ENCODE measurements around the gene CCDC183. TPM values are rescaled to one million over a fixed set of nuclear protein-coding genes. Genes with fewer than 3 reads are reported as not detected.
"Not testable (repeated sequence)": the region's sequence is repeated elsewhere in the genome, so short reads cannot be mapped to it uniquely, and the experiment has no call there.

The CCDC183 gene
- total and polyA plus RNA-seq, 3 donors from 2014 or later, result 37.8 to 59.8 (median 41.1) TPM

GRCh38 chr9:136835162-136835931, 39.2 kb downstream of the CCDC183 start:
- no peak overlapping the region for H3K4me3 ChIP-seq
- no peaks in the 10 kb centered on the region for H3K9me3 ChIP-seq
- intact Hi-C loops (cut with DNase I; ENCODE audit: low total_unique reads), result loop anchor here (10.0 kb wide), 1 partner anchor 199 kb away; the partner anchor contains the start of gene FUT7
- WGBS, 2 donors, result 95 to 96% methylated on average over 26 to 33 of the region's 36 CpGs
- TF ChIP-seq, protein P1, sequence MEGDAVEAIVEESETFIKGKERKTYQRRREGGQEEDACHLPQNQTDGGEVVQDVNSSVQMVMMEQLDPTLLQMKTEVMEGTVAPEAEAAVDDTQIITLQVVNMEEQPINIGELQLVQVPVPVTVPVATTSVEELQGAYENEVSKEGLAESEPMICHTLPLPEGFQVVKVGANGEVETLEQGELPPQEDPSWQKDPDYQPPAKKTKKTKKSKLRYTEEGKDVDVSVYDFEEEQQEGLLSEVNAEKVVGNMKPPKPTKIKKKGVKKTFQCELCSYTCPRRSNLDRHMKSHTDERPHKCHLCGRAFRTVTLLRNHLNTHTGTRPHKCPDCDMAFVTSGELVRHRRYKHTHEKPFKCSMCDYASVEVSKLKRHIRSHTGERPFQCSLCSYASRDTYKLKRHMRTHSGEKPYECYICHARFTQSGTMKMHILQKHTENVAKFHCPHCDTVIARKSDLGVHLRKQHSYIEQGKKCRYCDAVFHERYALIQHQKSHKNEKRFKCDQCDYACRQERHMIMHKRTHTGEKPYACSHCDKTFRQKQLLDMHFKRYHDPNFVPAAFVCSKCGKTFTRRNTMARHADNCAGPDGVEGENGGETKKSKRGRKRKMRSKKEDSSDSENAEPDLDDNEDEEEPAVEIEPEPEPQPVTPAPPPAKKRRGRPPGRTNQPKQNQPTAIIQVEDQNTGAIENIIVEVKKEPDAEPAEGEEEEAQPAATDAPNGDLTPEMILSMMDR (IDR thresholded peaks at IDR 0.05), result no peak
- TF ChIP-seq POLR2A (IDR thresholded peaks at IDR 0.05), result no peak
- H3K36me3 ChIP-seq (ENCODE audit: low read depth, missing control alignments), result no peaks in the 10 kb centered on the region
- peaks cover 5% of the 10 kb centered on the region for H3K4me1 ChIP-seq
- no peak overlapping the region for H3K27ac ChIP-seq
- no peak for DNase-seq
- no peaks in the 10 kb centered on the region for H3K27me3 ChIP-seq

DNA sequence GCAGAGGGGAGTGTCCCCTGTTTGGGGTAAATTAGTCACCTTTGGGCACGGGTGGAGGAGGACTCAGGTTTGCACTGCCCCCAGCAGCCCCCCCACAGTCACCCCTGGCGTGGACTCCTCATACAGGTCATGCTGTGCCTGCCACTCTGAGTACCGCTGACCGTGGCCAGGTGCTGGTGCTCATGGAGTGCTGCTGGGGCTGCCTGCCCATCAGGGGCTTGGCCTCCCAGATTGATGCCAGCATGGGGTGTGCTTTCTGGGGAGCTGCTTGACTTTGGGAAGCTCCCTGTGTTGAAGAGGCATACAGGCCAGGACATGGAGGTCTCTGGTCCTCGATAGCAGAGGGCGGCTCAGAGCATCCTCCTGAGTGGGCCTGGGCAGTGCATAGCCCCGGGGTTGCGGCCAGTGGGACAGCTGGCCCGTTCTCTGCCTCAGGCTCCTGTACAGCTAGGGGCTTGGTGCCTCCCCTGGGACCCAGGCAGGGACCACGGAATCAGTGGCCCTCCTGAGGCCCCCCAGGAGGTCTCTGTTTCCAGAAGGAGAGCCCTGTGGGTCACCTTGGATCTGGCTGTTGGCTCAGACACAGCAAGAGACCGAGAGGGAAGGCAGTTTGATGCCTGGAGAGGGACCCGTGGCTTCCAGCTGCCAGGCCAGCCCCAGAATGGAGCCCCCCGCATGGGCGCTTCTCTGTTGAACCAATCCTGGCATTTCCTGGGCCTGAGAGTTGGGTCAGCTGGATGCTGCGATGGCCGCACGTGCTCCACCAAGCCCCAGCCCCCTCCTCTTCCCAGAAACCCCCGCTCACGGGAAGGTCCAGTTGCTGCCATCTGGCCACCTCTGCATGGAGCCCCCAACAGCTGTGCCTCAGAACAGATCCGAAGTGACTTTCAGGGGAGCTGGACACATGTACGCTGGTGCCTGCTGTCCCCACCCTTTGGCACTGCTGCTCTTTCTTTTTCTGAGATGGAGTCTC, 40.1 kb downstream of the CCDC183 start:
- H3K27ac ChIP-seq, result no peak overlapping the region
- no peaks in the 10 kb centered on the region for H3K9me3 ChIP-seq
- H3K27me3 ChIP-seq, result no peaks in the 10 kb centered on the region
- TF ChIP-seq POLR2A (IDR thresholded peaks at IDR 0.05), result no peak
- TF ChIP-seq, protein P1 (IDR thresholded peaks at IDR 0.05), result no peak
- peaks cover 11% of the 10 kb centered on the region for H3K4me1 ChIP-seq
- no peak overlapping the region for H3K4me3 ChIP-seq
- 79 to 89% methylated on average over 6 to 21 of the region's 21 CpGs for WGBS, 2 donors
- intact Hi-C loops (cut with DNase I; ENCODE audit: low total_unique reads), result loop anchor here (10.0 kb wide), 1 partner anchor 199 kb away; the partner anchor contains the start of gene FUT7
- no peak for DNase-seq
- H3K36me3 ChIP-seq (ENCODE audit: low read depth, missing control alignments), result no peaks in the 10 kb centered on the region

- Histone ChIP-seq H3K4me1 (peaks cover 21% of the 10 kb centered on the region), H3K9me3 (no peaks in the 10 kb centered on the region), H3K36me3 (ENCODE audit: low read depth, missing control alignments) (no peaks in the 10 kb centered on the region), H3K4me3 (no peak overlapping the region), H3K27ac (no peak overlapping the region), H3K27me3 (no peaks in the 10 kb centered on the region)
- intact Hi-C loops (cut with DNase I; ENCODE audit: low total_unique reads), result loop anchor here (10.0 kb wide), 1 partner anchor 198 kb away; the partner anchor contains the start of gene FUT7
- DNase-seq, result no peak
- 93 to 95% methylated on average over 6 to 26 of the region's 27 CpGs for WGBS, 2 donors
- TF ChIP-seq, protein P1 (IDR thresholded peaks at IDR 0.05), result no peak
- no peak for TF ChIP-seq POLR2A (IDR thresholded peaks at IDR 0.05)
Measured at GRCh38 chr9:136837146-136837855, 41.2 kb downstream of the CCDC183 start.

DNA sequence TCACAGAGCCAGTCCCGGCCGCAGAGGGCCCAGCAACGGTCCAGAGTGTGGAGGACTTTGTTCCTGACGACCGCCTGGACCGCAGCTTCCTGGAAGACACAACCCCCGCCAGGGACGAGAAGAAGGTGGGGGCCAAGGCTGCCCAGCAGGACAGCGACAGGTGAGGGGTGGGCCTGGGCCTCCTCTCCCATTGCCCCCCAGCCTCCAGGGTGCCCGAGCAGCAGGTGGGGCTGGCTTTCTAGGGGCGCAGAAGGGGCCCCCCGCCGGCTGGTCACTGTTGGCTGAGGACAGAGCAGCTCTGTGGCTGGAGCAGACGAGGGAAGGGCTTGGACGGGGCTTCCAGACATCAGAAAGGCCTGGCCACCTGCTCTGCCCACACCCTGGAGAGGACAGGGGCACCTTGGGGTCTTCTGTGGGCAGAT, 41.7 kb downstream of the CCDC183 start:
- H3K36me3 ChIP-seq (ENCODE audit: low read depth, missing control alignments); H3K27ac ChIP-seq; DNase-seq; H3K4me3 ChIP-seq; H3K9me3 ChIP-seq; H3K27me3 ChIP-seq: not testable (repeated sequence)
- peaks cover 21% of the 10 kb centered on the region for H3K4me1 ChIP-seq
- 87 to 100% methylated on average over 1 to 15 of the region's 15 CpGs for WGBS, 2 donors
- intact Hi-C loops (cut with DNase I; ENCODE audit: low total_unique reads), result loop anchor here (10.0 kb wide), 1 partner anchor 197 kb away; the partner anchor contains the start of gene FUT7
